Bronchial epithelial cell (primary cell): ENCODE results near the gene NKX1-1. TPM values are rescaled to one million over a fixed set of nuclear protein-coding genes. Genes with fewer than 3 reads are reported as not detected.
A peak's percentile ranks its signal among the peaks of the same experiment; 100 is the strongest.

Experiments
- DNase-seq: peaks from one replicate; pipeline ENCODE4 v3.0.0-alpha.2; 2010; ENCODE audit warnings: low read depth
- FAIRE-seq: peaks from 2 replicates; lab custom pipeline; 2011; peaks lifted over from hg19 to GRCh38; lab: Jason Lieb, UNC
- H3K27me3 ChIP-seq: 2 replicates; pipeline ENCODE4 v1.5.1; 2011; ENCODE audit warnings: low read length; ENCODE audit not compliant: control insufficient read depth, insufficient read depth
- H3K36me3 ChIP-seq: 2 replicates; pipeline ENCODE4 v1.5.1; 2011; ENCODE audit warnings: low read length; ENCODE audit not compliant: control insufficient read depth, insufficient read depth
- H3K4me3 ChIP-seq: 2 replicates; pipeline ENCODE4 v1.5.1; 2011; ENCODE audit warnings: mild to moderate bottlenecking, low read depth, low read length, control low read depth
- CTCF ChIP-seq: IDR thresholded peaks from 2 replicates; pipeline ENCODE4 v1.5.1; 2011; ENCODE audit warnings: mild to moderate bottlenecking, moderate library complexity, low read length, control low read depth, inconsistent platforms; ENCODE audit not compliant: insufficient read depth, severe bottlenecking
- total RNA-seq: library from RNA; depleted of rRNA; stranded (reverse); fragments of >200 nt; gene quantifications from 2 replicates; pipeline ENCODE4 v1.2.1, GENCODE V29; 2014

NKX1-1 gene
- total RNA-seq, 1 donor from 2014 or later: not detected

GRCh38 chr4:1356181-1356998 lies 49.9 kb downstream of the NKX1-1 start:
- no peak overlapping the region for H3K4me3 ChIP-seq
- DNase-seq (no peak), FAIRE-seq (no peak)
- no peaks in the 10 kb centered on the region for H3K27me3 ChIP-seq
- TF ChIP-seq CTCF: peak; percentile 80
- H3K36me3 ChIP-seq: peaks cover 24% of the 10 kb centered on the region

GRCh38 chr4:1355378-1355777 lies 50.9 kb downstream of the NKX1-1 start:
- TF ChIP-seq CTCF: no peak
- no peak for FAIRE-seq
- H3K36me3 ChIP-seq: peaks cover 22% of the 10 kb centered on the region

GRCh38 chr4:1354983-1355275 lies 51.3 kb downstream of the NKX1-1 start:
- TF ChIP-seq CTCF: no peak
- DNase-seq: no peak
- no peaks in the 10 kb centered on the region for H3K27me3 ChIP-seq
- H3K36me3 ChIP-seq: peaks cover 23% of the 10 kb centered on the region
- no peak for FAIRE-seq
- H3K4me3 ChIP-seq: no peak overlapping the region

More at GRCh38 chr4:1355378-1355777, 50.9 kb downstream of the NKX1-1 start:
- Histone ChIP-seq H3K4me3 (no peak overlapping the region), H3K27me3 (no peaks in the 10 kb centered on the region)
- DNase-seq: no peak

- TF ChIP-seq CTCF: no peak
- Histone ChIP-seq H3K27me3 (no peaks in the 10 kb centered on the region), H3K36me3 (peaks cover 25% of the 10 kb centered on the region), H3K4me3 (no peak overlapping the region)
- no peak for FAIRE-seq
- no peak for DNase-seq
Observed at GRCh38 chr4:1354136-1354982, 51.9 kb downstream of the NKX1-1 start.

- DNase-seq: no peak
- no peak for TF ChIP-seq CTCF
- H3K36me3 ChIP-seq: peaks cover 26% of the 10 kb centered on the region
- no peak for FAIRE-seq
- H3K4me3 ChIP-seq: no peak overlapping the region
- H3K27me3 ChIP-seq: no peaks in the 10 kb centered on the region
Observed at GRCh38 chr4:1353186-1354055, 52.8 kb downstream of the NKX1-1 start.

Other genes with a start within 250 kb of the NKX1-1 start
- 5.4 and 6.3 TPM in 2 replicates for gene SPON2, start 233.9 kb downstream of the NKX1-1 start, total RNA-seq
- gene CTBP1, start 157.3 kb downstream of the NKX1-1 start, total RNA-seq: 173 and 179 TPM in 2 replicates
- gene MAEA, start 116.6 kb downstream of the NKX1-1 start, total RNA-seq: 44.8 and 46.1 TPM in 2 replicates
- gene UVSSA, start 59.2 kb downstream of the NKX1-1 start, total RNA-seq: 6.9 and 8.2 TPM in 2 replicates